OCI-LY7 (cell line): ENCODE data around the gene KCNMA1. TPM values are rescaled to one million over a fixed set of nuclear protein-coding genes. Genes with fewer than 3 reads are reported as not detected.

Experiments used
- BruUV-seq: library from RNA; stranded (reverse); fragments of 400-500 nt; replicated peaks from 2 replicates; lab custom pipeline; 2021; lab: Mats Ljungman, UMichigan
- CTCF ChIA-PET: fragments of 300-600 bp; sonication (Branson Sonifier 250); formaldehyde crosslinking; loops from one replicate; lab custom pipeline; 2022; ENCODE audit warnings: antibody characterized with exemption; ENCODE audit not compliant: unreplicated experiment; lab: Charles Lee
- POLR2A ChIA-PET: fragments of 300-600 bp; sonication (Branson Sonifier 250); formaldehyde crosslinking; loops from one replicate; lab custom pipeline; 2022; ENCODE audit warnings: antibody characterized with exemption; lab: Charles Lee
- DNase-seq: peaks from one replicate; pipeline ENCODE4 v3.0.0-alpha.2; 2015; ENCODE audit warnings: low spot score
- H2AFZ ChIP-seq: fragments of 200-600 bp; sonication (generic), shearing (Covaris generic); 2 replicates; pipeline ENCODE4 v1.6.1; 2014; ENCODE audit warnings: mild to moderate bottlenecking, antibody characterized with exemption, low read length, moderate library complexity
- H3K27ac ChIP-seq: fragments of 200-600 bp; sonication (generic); 2 replicates; pipeline ENCODE4 v1.5.1; 2014; ENCODE audit warnings: mixed run types, low read depth, mild to moderate bottlenecking, moderate library complexity, low read length, inconsistent platforms; ENCODE audit not compliant: poor library complexity, severe bottlenecking
- H3K36me3 ChIP-seq: fragments of 200-600 bp; sonication (generic); 2 replicates; pipeline ENCODE4 v1.6.1; 2014; ENCODE audit warnings: mild to moderate bottlenecking, antibody characterized with exemption, low read length, moderate library complexity, mixed read lengths; ENCODE audit not compliant: insufficient read depth
- H3K4me1 ChIP-seq: fragments of 200-600 bp; sonication (generic); 2 replicates; pipeline ENCODE4 v1.5.1; 2014; ENCODE audit warnings: mild to moderate bottlenecking, low read length; ENCODE audit not compliant: insufficient read depth, poor library complexity, severe bottlenecking
- H3K4me2 ChIP-seq: fragments of 200-600 bp; sonication (generic); 2 replicates; pipeline ENCODE4 v1.6.1; 2014; ENCODE audit warnings: mild to moderate bottlenecking, low read length
- H3K4me3 ChIP-seq: fragments of 200-600 bp; sonication (generic); 2 replicates; pipeline ENCODE4 v1.5.1; 2014; ENCODE audit warnings: mild to moderate bottlenecking, low read depth, low read length; ENCODE audit not compliant: poor library complexity, severe bottlenecking
- H3K79me2 ChIP-seq: fragments of 200-600 bp; sonication (generic); 2 replicates; pipeline ENCODE4 v1.6.1; 2016; ENCODE audit warnings: low read depth, mild to moderate bottlenecking, low read length, moderate library complexity, mixed read lengths; ENCODE audit not compliant: insufficient read depth
- H3K9me2 ChIP-seq: fragments of 200-600 bp; sonication (generic); 2 replicates; pipeline ENCODE4 v1.6.1; 2016; ENCODE audit warnings: mild to moderate bottlenecking, low read length, mixed read lengths; ENCODE audit not compliant: insufficient read depth
- H3K9me3 ChIP-seq: fragments of 200-600 bp; sonication (generic); 2 replicates; pipeline ENCODE4 v1.6.1; 2014; ENCODE audit warnings: mild to moderate bottlenecking, mixed run types, low read length, mixed read lengths
- H4K20me1 ChIP-seq: fragments of 200-600 bp; sonication (generic); 2 replicates; pipeline ENCODE4 v1.6.1; 2014; ENCODE audit warnings: mild to moderate bottlenecking, antibody characterized with exemption, low read length, moderate library complexity, mixed read lengths; ENCODE audit not compliant: insufficient read depth
- EZH2phosphoT487 ChIP-seq: fragments of 200-600 bp; sonication (generic); IDR thresholded peaks from 2 replicates; pipeline ENCODE4 v1.6.1; 2018; ENCODE audit warnings: low read depth, borderline replicate concordance, mild to moderate bottlenecking, mixed run types, antibody characterized with exemption, low read length, moderate library complexity, mixed read lengths
- intact Hi-C: fragments of 100-400 bp; cut with micrococcal nuclease; formaldehyde crosslinking; loops from one replicate; pipeline ENCODE4 v1.10.0; 2022; ENCODE audit not compliant: unreplicated experiment
- total RNA-seq, 2 experiments: library from RNA; depleted of rRNA in 1 of 2; stranded (reverse); fragments of >200 nt in 1 of 2; shearing (Covaris generic) in 1 of 2; gene quantifications; 2 replicates each; pipeline ENCODE4 v1.2.3, GENCODE V29; 2014 to 2022
- TF ChIP-seq, protein P1 (sequence below): fragments of 200-600 bp; sonication (generic); conservative IDR thresholded peaks from 2 replicates; pipeline ENCODE4 v1.5.1; 2014; ENCODE audit warnings: mild to moderate bottlenecking, antibody characterized with exemption, low read length, moderate library complexity, mixed read lengths

The KCNMA1 gene
- total RNA-seq, 2 experiments from 2014 or later, result not detected

DNA sequence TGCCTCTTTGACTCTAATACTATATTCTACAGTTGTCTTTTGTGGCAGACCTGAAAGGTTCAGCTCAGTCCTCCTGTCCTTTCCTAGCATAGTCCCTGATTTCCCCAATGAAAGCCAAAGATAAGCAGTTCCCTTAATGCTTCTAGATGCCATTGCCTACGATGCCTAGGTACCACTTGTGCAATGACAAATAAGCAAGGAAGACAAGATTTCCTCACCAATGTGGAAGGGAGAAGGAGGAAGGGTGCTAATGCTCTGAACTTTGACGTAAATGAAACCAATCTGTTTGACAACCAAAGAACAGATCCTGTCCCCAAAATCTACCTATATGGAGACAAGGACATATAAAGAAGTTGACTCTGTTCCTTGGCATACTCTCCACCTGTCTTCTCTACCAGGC is 393.3 kb downstream of the KCNMA1 start:
- H3K4me2 ChIP-seq, result no peak overlapping the region
- no peak overlapping the region for H2AFZ ChIP-seq
- intact Hi-C loops, result no loop called here
- BruUV-seq, result no TSS peak
- no peak for DNase-seq
- H4K20me1 ChIP-seq, result no peaks in the 10 kb centered on the region
- POLR2A ChIA-PET, result no interaction called here
- H3K79me2 ChIP-seq, result no peaks in the 10 kb centered on the region
- TF ChIP-seq EZH2phosphoT487, result no peak
- TF ChIP-seq, protein P1, sequence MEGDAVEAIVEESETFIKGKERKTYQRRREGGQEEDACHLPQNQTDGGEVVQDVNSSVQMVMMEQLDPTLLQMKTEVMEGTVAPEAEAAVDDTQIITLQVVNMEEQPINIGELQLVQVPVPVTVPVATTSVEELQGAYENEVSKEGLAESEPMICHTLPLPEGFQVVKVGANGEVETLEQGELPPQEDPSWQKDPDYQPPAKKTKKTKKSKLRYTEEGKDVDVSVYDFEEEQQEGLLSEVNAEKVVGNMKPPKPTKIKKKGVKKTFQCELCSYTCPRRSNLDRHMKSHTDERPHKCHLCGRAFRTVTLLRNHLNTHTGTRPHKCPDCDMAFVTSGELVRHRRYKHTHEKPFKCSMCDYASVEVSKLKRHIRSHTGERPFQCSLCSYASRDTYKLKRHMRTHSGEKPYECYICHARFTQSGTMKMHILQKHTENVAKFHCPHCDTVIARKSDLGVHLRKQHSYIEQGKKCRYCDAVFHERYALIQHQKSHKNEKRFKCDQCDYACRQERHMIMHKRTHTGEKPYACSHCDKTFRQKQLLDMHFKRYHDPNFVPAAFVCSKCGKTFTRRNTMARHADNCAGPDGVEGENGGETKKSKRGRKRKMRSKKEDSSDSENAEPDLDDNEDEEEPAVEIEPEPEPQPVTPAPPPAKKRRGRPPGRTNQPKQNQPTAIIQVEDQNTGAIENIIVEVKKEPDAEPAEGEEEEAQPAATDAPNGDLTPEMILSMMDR, result no peak
- no peaks in the 10 kb centered on the region for H3K9me2 ChIP-seq
- no peak overlapping the region for H3K4me3 ChIP-seq
- CTCF ChIA-PET, result no interaction called here
- no peaks in the 10 kb centered on the region for H3K4me1 ChIP-seq
- no peak overlapping the region for H3K27ac ChIP-seq
- no peaks in the 10 kb centered on the region for H3K36me3 ChIP-seq
- H3K9me3 ChIP-seq, result no peaks in the 10 kb centered on the region

DNA sequence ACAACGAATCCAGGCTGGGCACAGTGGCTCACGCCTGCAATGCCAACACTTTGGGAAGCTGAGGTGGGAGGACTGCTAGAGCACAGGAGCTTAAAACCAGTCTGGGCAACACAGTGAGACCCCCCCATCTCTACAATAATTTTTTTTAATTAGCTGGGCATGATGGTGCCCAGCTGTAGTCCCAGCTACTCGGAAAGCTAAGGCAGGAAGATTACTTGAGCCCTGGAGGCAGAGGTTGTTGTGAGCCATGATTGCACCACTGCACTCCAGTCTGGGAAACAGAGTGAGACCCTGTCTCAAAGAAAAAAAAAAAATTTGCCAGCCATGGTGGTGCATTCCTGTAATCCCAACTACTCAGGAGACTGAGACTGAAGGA is 396.3 kb downstream of the KCNMA1 start:
- H3K4me2 ChIP-seq, result no peak overlapping the region
- no peaks in the 10 kb centered on the region for H3K9me2 ChIP-seq
- CTCF ChIA-PET, result no interaction called here

GRCh38 chr10:77240706-77241349 is 396.8 kb downstream of the KCNMA1 start:
- ChIA-PET POLR2A (no interaction called here), CTCF (no interaction called here)
- TF ChIP-seq EZH2phosphoT487, result no peak
- TF ChIP-seq, protein P1, result no peak

More for the DNA sequence above, 396.3 kb downstream of the KCNMA1 start:
- Histone ChIP-seq H3K4me3 (no peak overlapping the region), H4K20me1 (no peaks in the 10 kb centered on the region), H3K27ac (no peak overlapping the region), H3K9me3 (no peaks in the 10 kb centered on the region), H3K79me2 (no peaks in the 10 kb centered on the region), H3K36me3 (no peaks in the 10 kb centered on the region), H3K4me1 (no peaks in the 10 kb centered on the region), H2AFZ (no peak overlapping the region)
- POLR2A ChIA-PET, result no interaction called here
- TF ChIP-seq, protein P1, result no peak
- TF ChIP-seq EZH2phosphoT487, result no peak
- intact Hi-C loops, result no loop called here
- BruUV-seq, result no TSS peak
- DNase-seq, result no peak

More at GRCh38 chr10:77240706-77241349, 396.8 kb downstream of the KCNMA1 start:
- intact Hi-C loops, result no loop called here
- Histone ChIP-seq H3K4me2 (no peak overlapping the region), H3K4me1 (no peaks in the 10 kb centered on the region), H2AFZ (no peak overlapping the region), H3K27ac (no peak overlapping the region), H3K79me2 (no peaks in the 10 kb centered on the region), H3K4me3 (no peak overlapping the region), H3K9me3 (no peaks in the 10 kb centered on the region), H3K36me3 (no peaks in the 10 kb centered on the region), H3K9me2 (no peaks in the 10 kb centered on the region), H4K20me1 (no peaks in the 10 kb centered on the region)
- DNase-seq, result no peak
- BruUV-seq, result no TSS peak
